WTC11 (cell line): ENCODE data around the gene PHOSPHO2. TPM values are rescaled to one million over a fixed set of nuclear protein-coding genes. Genes with fewer than 3 reads are reported as not detected.

Experiments used
- ATAC-seq: fragments of 200-7000 bp; cut with Tn5 transposase; 2 replicates; pipeline ENCODE4 v1.10.0; 2021; ENCODE audit warnings: mild to moderate bottlenecking, moderate library complexity
- CTCF ChIA-PET: fragments of 300-600 bp; sonication (Branson Sonifier 250); formaldehyde crosslinking; loops from one replicate; lab custom pipeline; 2021; ENCODE audit warnings: antibody characterized with exemption; lab: Charles Lee
- POLR2A ChIA-PET: fragments of 350-600 bp; sonication (Branson Sonifier 250); formaldehyde crosslinking; loops from one replicate; lab custom pipeline; 2021; ENCODE audit warnings: antibody characterized with exemption; lab: Charles Lee
- DNase-seq: peaks from one replicate; pipeline ENCODE4 v3.0.0; 2021; ENCODE audit warnings: low spot score
- H3K27ac Mint-ChIP-seq: 2 replicates; pipeline ENCODE4 v1.8.0; 2021; ENCODE audit warnings: mixed read lengths
- H3K27me3 Mint-ChIP-seq: 2 replicates; pipeline ENCODE4 v1.8.0; 2021; ENCODE audit warnings: low read depth, mild to moderate bottlenecking, moderate library complexity, mixed read lengths
- H3K36me3 Mint-ChIP-seq: 2 replicates; pipeline ENCODE4 v1.8.0; 2021; ENCODE audit warnings: mixed read lengths
- H3K4me1 Mint-ChIP-seq: 2 replicates; pipeline ENCODE4 v1.8.0; 2022; ENCODE audit warnings: mixed read lengths
- H3K4me3 Mint-ChIP-seq: 2 replicates; pipeline ENCODE4 v1.8.0; 2021; ENCODE audit warnings: mild to moderate bottlenecking, moderate library complexity, mixed read lengths
- H3K9me3 Mint-ChIP-seq: 2 replicates; pipeline ENCODE4 v1.8.0; 2021; ENCODE audit warnings: mixed read lengths
- ARID4B ChIP-seq: sonication (generic); formaldehyde crosslinking; IDR thresholded peaks from 2 replicates; pipeline ENCODE4 v1.8.0; 2023; ENCODE audit warnings: missing genetic modification reagents, mild to moderate bottlenecking, borderline replicate concordance
- E2F5 ChIP-seq: sonication (generic); formaldehyde crosslinking; IDR thresholded peaks from 2 replicates; pipeline ENCODE4 v1.8.1; 2022; ENCODE audit warnings: mild to moderate bottlenecking, moderate library complexity, missing genetic modification reagents
- GRHL2 ChIP-seq: fragments of 250-450 bp; sonication (Bioruptor Pico); IDR thresholded peaks from 2 replicates; pipeline ENCODE4 v1.8.0; 2022; ENCODE audit warnings: mild to moderate bottlenecking, moderate library complexity; ENCODE audit not compliant: insufficient replicate concordance, severe bottlenecking
- JAZF1 ChIP-seq: fragments of 250-450 bp; sonication (Bioruptor Pico); IDR thresholded peaks from 2 replicates; pipeline ENCODE4 v1.9.0; 2021; ENCODE audit warnings: moderate library complexity, mild to moderate bottlenecking, inconsistent platforms
- KAT7 ChIP-seq: sonication (generic); formaldehyde crosslinking; IDR thresholded peaks from 2 replicates; pipeline ENCODE4 v1.8.1; 2023; ENCODE audit warnings: missing genetic modification reagents, mild to moderate bottlenecking, borderline replicate concordance
- NR3C1 ChIP-seq: sonication (generic); formaldehyde crosslinking; conservative IDR thresholded peaks from 2 replicates; pipeline ENCODE4 v1.8.1; 2023; ENCODE audit warnings: low read depth, mild to moderate bottlenecking, missing genetic modification reagents
- TEAD1 ChIP-seq: sonication (generic); formaldehyde crosslinking; IDR thresholded peaks from 2 replicates; pipeline ENCODE4 v1.8.0; 2022; ENCODE audit warnings: mild to moderate bottlenecking, missing genetic modification reagents
- USF1 ChIP-seq: sonication (generic); formaldehyde crosslinking; IDR thresholded peaks from 2 replicates; pipeline ENCODE4 v1.8.0; 2022; ENCODE audit warnings: mild to moderate bottlenecking, missing genetic modification reagents
- USF2 ChIP-seq: sonication (generic); formaldehyde crosslinking; IDR thresholded peaks from 2 replicates; pipeline ENCODE4 v1.8.1; 2023; ENCODE audit warnings: mild to moderate bottlenecking, missing genetic modification reagents, moderate library complexity
- ZMAT4 ChIP-seq: fragments of 250-450 bp; sonication (Bioruptor Pico); IDR thresholded peaks from 2 replicates; pipeline ENCODE4 v1.9.0; 2021; ENCODE audit warnings: mild to moderate bottlenecking
- ZNF138 ChIP-seq: sonication (generic); formaldehyde crosslinking; conservative IDR thresholded peaks from 2 replicates; pipeline ENCODE4 v1.8.1; 2022; ENCODE audit warnings: mild to moderate bottlenecking, moderate library complexity, missing genetic modification reagents
- ZNF317 ChIP-seq: sonication (generic); formaldehyde crosslinking; IDR thresholded peaks from 2 replicates; pipeline ENCODE4 v1.8.1; 2023; ENCODE audit warnings: low read depth, mild to moderate bottlenecking, moderate library complexity, missing genetic modification reagents, borderline replicate concordance
- ZNF512 ChIP-seq: sonication (generic); formaldehyde crosslinking; IDR thresholded peaks from 2 replicates; pipeline ENCODE4 v1.8.1; 2022; ENCODE audit warnings: missing genetic modification reagents, borderline replicate concordance
- total RNA-seq: library from RNA; stranded (reverse); gene quantifications from 3 replicates; pipeline ENCODE4 v1.2.3, GENCODE V29; 2021

PHOSPHO2 gene
- total RNA-seq, 1 experiment from 2014 or later = 6.1 TPM

GRCh38 chr2:169748319-169748718 lies 54.0 kb downstream of the PHOSPHO2 start:
- Mint-ChIP-seq H3K4me3 (no peak overlapping the region), H3K36me3 (peaks cover 44% of the 10 kb centered on the region), H3K4me1 (no peaks in the 10 kb centered on the region), H3K27ac (no peak overlapping the region), H3K9me3 (peaks cover 5% of the 10 kb centered on the region), H3K27me3 (no peaks in the 10 kb centered on the region)
- DNase-seq = no peak
- CTCF ChIA-PET = no interaction called here
- POLR2A ChIA-PET = no interaction called here
- no peak for ATAC-seq
- no peak for TF ChIP-seq NR3C1 (CRISPR knock-in tag)
- TF ChIP-seq TEAD1 (CRISPR knock-in tag) = no peak
- TF ChIP-seq USF1 = no peak
- TF ChIP-seq ARID4B (CRISPR knock-in tag) = no peak
- TF ChIP-seq ZNF317 = no peak
- no peak for TF ChIP-seq E2F5 (CRISPR knock-in tag)
- TF ChIP-seq JAZF1 (CRISPR knock-in tag) = no peak
- TF ChIP-seq USF2 = no peak
- no peak for TF ChIP-seq ZMAT4 (CRISPR knock-in tag)
- no peak for TF ChIP-seq GRHL2 (CRISPR knock-in tag)
- no peak for TF ChIP-seq ZNF138
- TF ChIP-seq ZNF512 (CRISPR knock-in tag) = no peak
- TF ChIP-seq KAT7 (CRISPR knock-in tag) = no peak

Other genes starting within 250 kb of the PHOSPHO2 start
- 0.90 to 1.6 TPM (median 1.5 TPM) in 3 replicates for gene BBS5, start 215.0 kb upstream of the PHOSPHO2 start, total RNA-seq
- gene KLHL41, start 184.8 kb upstream of the PHOSPHO2 start, total RNA-seq = not detected in 3 replicates
- 69.7 to 72.4 TPM (median 71.2 TPM) in 3 replicates for gene FASTKD1, start 120.6 kb upstream of the PHOSPHO2 start, total RNA-seq
- 63.7 to 77.7 TPM (median 72.2 TPM) in 3 replicates for gene PPIG, start 110.1 kb upstream of the PHOSPHO2 start, total RNA-seq
- 0.20 to 0.60 TPM (median 0.25 TPM) in 3 replicates for gene CFAP210, start 64 bp upstream of the PHOSPHO2 start, total RNA-seq
- 44.2 to 45.8 TPM (median 45.6 TPM) in 3 replicates for gene KLHL23, start 39.4 kb downstream of the PHOSPHO2 start, total RNA-seq
- 201 to 235 TPM (median 202 TPM) in 3 replicates for gene SSB, start 104.4 kb downstream of the PHOSPHO2 start, total RNA-seq
- gene METTL5, start 130.4 kb downstream of the PHOSPHO2 start, total RNA-seq = 89.9 to 90.9 TPM (median 90.4 TPM) in 3 replicates
- gene UBR3, start 133.0 kb downstream of the PHOSPHO2 start, total RNA-seq = 13.0 to 16.4 TPM (median 14.3 TPM) in 3 replicates